ENCODE results near the gene SUCLG2. TPM values are rescaled to one million over a fixed set of nuclear protein-coding genes. Genes with fewer than 3 reads are reported as not detected.

Gene SUCLG2
- total and polyA plus RNA-seq, 10 of the 15 experiments (the other 5 are each of a cell fraction or from before 2014, with no cell fraction given), result 17.8 to 50.9 (median 37.2) TPM

- no peak for TF ChIP-seq USF2 (IDR thresholded peaks at IDR 0.05; ENCODE audit: borderline replicate concordance, low read depth, low read length)
- TF ChIP-seq ZBTB33 (IDR thresholded peaks at IDR 0.05), result peak; percentile 34; the same call in 1 of the 2 replicates
- peak; percentile 38 for TF ChIP-seq NFYA (IDR thresholded peaks at IDR 0.05; ENCODE audit: borderline replicate concordance, low read depth, low read length)
- 0 out of 2 replicates have a peak, but pooled peaks have one; percentile 26 for TF ChIP-seq NKRF (conservative IDR thresholded peaks at IDR 0.05)
- no peak for TF ChIP-seq MYB (IDR thresholded peaks at IDR 0.05; ENCODE audit: borderline replicate concordance, low read depth, low read length)
- TF ChIP-seq MTA3 (IDR thresholded peaks at IDR 0.05; ENCODE audit: borderline replicate concordance, low read length), result peak; percentile 58; the same call in 1 of the 2 replicates
- TF ChIP-seq TAF1 (IDR thresholded peaks at IDR 0.05; ENCODE audit: borderline replicate concordance, low read depth, low read length), result peak; percentile 30; the same call in 1 of the 2 replicates
- TF ChIP-seq ZNF592 (IDR thresholded peaks at IDR 0.05), result no peak
- no peak for TF ChIP-seq EGR1 (IDR thresholded peaks at IDR 0.05; ENCODE audit: borderline replicate concordance in 1 of 2, low read depth in 2 of 2, low read length in 2 of 2)
- TF ChIP-seq CHD4 (IDR thresholded peaks at IDR 0.05), result no peak
- peak; percentile 14; the same call in 1 of the 2 replicates for TF ChIP-seq CREB1 (IDR thresholded peaks at IDR 0.05; ENCODE audit: low read depth)
- TF ChIP-seq CEBPB (IDR thresholded peaks at IDR 0.05; ENCODE audit: borderline replicate concordance in 1 of 2, low read depth in 2 of 2, low read length in 2 of 2), result no peak
- 0 out of 2 replicates have a peak, but pooled peaks have one; percentile 17 for TF ChIP-seq MEF2A (IDR thresholded peaks at IDR 0.05; ENCODE audit: insufficient read depth, low read depth, low read length)
- TF ChIP-seq E2F8 (IDR thresholded peaks at IDR 0.05; ENCODE audit: low read depth, partially characterized antibody), result no peak
- no peak for TF ChIP-seq ZSCAN29 (IDR thresholded peaks at IDR 0.05)
- TF ChIP-seq POLR2AphosphoS2 (IDR thresholded peaks at IDR 0.05; ENCODE audit: low read depth, low read length), result no peak
Observed at GRCh38 chr3:67655364-67656121, 1.1 kb upstream of the SUCLG2 start (continued).
